Endothelial cell (in vitro differentiated cells): ENCODE results near the gene ABLIM1. TPM values are rescaled to one million over a fixed set of nuclear protein-coding genes. Genes with fewer than 3 reads are reported as not detected.

Experiments
- DNase-seq: peaks from one replicate; pipeline ENCODE4 v3.0.0; 2021; ENCODE audit warnings: low spot score
- H3K27ac Mint-ChIP-seq: one replicate; pipeline ENCODE4 v1.8.0; 2021; ENCODE audit warnings: mixed read lengths, inconsistent platforms; ENCODE audit not compliant: unreplicated experiment
- H3K27me3 Mint-ChIP-seq: one replicate; pipeline ENCODE4 v1.8.0; 2021; ENCODE audit warnings: mild to moderate bottlenecking, moderate library complexity, mixed read lengths, inconsistent platforms; ENCODE audit not compliant: unreplicated experiment
- H3K36me3 Mint-ChIP-seq: one replicate; pipeline ENCODE4 v1.8.0; 2021; ENCODE audit warnings: mild to moderate bottlenecking, low read depth, mixed read lengths, inconsistent platforms; ENCODE audit not compliant: unreplicated experiment
- H3K4me1 Mint-ChIP-seq: one replicate; pipeline ENCODE4 v1.8.0; 2021; ENCODE audit warnings: mild to moderate bottlenecking, mixed read lengths, inconsistent platforms; ENCODE audit not compliant: unreplicated experiment
- H3K4me3 Mint-ChIP-seq: one replicate; pipeline ENCODE4 v1.8.0; 2021; ENCODE audit warnings: mild to moderate bottlenecking, mixed read lengths, inconsistent platforms; ENCODE audit not compliant: unreplicated experiment
- H3K9me3 Mint-ChIP-seq: one replicate; pipeline ENCODE4 v1.8.0; 2021; ENCODE audit warnings: mixed read lengths, inconsistent platforms; ENCODE audit not compliant: unreplicated experiment
- total RNA-seq: library from RNA; stranded (reverse); fragmentation: NEBNext Ultra II Directional; extraction: Animal tissue kit (Norgen Biotek cat#: 25700); gene quantifications from one replicate; pipeline ENCODE4 v1.2.1, GENCODE V29; 2021; ENCODE audit not compliant: unreplicated experiment
- TF ChIP-seq, protein P1 (sequence below): fragments of 200-600 bp; sonication (generic); IDR thresholded peaks from one replicate; pipeline ENCODE4 v1.5.0; 2021; ENCODE audit warnings: antibody characterized with exemption; ENCODE audit not compliant: unreplicated experiment

ABLIM1 gene
- total RNA-seq, 1 donor from 2014 or later, result 55.9 TPM

DNA sequence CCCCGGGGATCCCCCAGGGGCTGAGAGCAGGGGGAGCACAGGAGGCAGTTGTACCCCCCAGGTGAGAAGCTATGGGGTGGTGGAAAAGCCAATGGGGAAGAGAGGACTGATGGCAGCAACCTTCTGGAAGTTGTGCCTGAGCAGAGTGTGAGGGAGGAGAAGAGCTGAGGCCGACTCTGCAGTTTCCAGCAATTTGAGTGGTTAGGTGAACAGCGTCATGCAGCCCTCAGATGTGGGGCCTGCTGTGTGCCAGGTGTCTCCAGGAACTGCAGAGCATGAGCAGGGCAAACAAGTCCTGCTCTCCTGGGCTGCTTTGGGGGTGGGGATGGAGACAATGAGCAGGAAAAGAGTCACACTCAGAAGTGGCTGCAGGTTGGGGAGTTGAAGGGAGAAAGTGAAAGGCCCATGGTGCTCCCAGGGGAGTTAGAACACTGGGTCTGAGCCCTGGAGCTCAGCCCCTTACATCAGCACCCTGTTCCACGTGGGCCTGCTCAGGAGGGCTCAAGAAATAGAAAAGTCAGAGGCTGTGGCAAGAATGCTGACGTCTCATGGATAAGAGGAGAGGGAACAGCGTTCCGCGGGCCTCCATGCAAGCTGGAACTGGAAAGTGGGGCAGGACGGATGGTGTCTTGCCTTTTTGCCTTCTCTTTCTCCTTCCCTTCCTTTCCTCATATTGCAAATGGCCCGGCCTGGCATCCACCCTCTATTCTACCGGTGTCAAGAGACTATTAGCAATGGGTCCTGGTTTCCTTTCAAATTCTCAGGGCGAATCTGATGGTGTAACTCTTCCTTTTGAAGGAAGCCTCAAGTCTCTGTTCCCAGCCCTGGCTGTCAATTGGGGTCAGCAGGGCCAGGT lies 249.7 kb downstream of the ABLIM1 start:
- TF ChIP-seq, protein P1, sequence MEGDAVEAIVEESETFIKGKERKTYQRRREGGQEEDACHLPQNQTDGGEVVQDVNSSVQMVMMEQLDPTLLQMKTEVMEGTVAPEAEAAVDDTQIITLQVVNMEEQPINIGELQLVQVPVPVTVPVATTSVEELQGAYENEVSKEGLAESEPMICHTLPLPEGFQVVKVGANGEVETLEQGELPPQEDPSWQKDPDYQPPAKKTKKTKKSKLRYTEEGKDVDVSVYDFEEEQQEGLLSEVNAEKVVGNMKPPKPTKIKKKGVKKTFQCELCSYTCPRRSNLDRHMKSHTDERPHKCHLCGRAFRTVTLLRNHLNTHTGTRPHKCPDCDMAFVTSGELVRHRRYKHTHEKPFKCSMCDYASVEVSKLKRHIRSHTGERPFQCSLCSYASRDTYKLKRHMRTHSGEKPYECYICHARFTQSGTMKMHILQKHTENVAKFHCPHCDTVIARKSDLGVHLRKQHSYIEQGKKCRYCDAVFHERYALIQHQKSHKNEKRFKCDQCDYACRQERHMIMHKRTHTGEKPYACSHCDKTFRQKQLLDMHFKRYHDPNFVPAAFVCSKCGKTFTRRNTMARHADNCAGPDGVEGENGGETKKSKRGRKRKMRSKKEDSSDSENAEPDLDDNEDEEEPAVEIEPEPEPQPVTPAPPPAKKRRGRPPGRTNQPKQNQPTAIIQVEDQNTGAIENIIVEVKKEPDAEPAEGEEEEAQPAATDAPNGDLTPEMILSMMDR, result no peak
- Mint-ChIP-seq H3K9me3 (no peaks in the 10 kb centered on the region), H3K27me3 (peaks cover 13% of the 10 kb centered on the region), H3K36me3 (peaks cover 3% of the 10 kb centered on the region), H3K4me1 (peaks cover 21% of the 10 kb centered on the region), H3K4me3 (no peak overlapping the region), H3K27ac (no peak overlapping the region)
- DNase-seq, result no peak

DNA sequence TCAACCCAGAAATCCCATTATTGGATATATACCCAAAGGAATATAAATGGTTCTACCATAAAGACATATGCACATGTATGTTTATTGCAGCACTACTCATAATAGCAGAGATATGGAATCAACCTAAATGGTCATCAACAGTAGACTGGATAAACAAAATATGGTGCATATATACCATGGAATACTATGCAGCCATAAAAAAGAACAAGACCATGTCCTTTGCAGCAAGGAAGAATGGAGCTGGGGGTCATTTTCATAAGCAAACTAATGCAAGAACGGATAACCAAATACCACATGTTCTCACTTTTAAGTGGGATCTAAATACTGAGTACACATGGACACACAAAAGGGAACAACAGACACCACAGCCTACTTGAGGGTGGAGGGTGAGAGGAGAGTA lies 251.6 kb downstream of the ABLIM1 start:
- Mint-ChIP-seq H3K27me3 (peaks cover 15% of the 10 kb centered on the region), H3K4me3 (no peak overlapping the region), H3K27ac (no peak overlapping the region), H3K4me1 (peaks cover 24% of the 10 kb centered on the region), H3K9me3 (no peaks in the 10 kb centered on the region), H3K36me3 (peaks cover 3% of the 10 kb centered on the region)
- TF ChIP-seq, protein P1, result no peak
- DNase-seq, result no peak

DNA sequence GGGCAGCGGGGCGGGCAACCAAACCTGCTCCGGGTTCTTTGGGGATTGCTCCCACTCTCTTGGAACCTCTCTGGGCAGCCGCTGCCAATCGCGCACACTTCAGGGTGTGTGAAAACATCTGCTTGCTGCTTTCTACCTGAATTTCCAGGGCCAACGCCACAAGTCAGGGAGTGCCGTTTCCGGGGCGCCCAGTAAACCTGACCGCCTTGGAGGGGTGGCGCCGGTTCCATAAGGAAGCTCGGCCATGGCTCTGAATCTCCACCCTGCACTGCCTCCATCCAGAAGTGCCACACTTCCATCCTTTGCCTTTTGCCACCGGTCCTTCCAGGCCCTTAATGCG lies 253.1 kb downstream of the ABLIM1 start:
- no peak for DNase-seq
- Mint-ChIP-seq H3K9me3 (no peaks in the 10 kb centered on the region), H3K36me3 (peaks cover 3% of the 10 kb centered on the region), H3K4me1 (peaks cover 24% of the 10 kb centered on the region), H3K4me3 (peak overlapping the region; percentile 48), H3K27ac (no peak overlapping the region), H3K27me3 (peaks cover 15% of the 10 kb centered on the region)
- TF ChIP-seq, protein P1, result no peak

DNA sequence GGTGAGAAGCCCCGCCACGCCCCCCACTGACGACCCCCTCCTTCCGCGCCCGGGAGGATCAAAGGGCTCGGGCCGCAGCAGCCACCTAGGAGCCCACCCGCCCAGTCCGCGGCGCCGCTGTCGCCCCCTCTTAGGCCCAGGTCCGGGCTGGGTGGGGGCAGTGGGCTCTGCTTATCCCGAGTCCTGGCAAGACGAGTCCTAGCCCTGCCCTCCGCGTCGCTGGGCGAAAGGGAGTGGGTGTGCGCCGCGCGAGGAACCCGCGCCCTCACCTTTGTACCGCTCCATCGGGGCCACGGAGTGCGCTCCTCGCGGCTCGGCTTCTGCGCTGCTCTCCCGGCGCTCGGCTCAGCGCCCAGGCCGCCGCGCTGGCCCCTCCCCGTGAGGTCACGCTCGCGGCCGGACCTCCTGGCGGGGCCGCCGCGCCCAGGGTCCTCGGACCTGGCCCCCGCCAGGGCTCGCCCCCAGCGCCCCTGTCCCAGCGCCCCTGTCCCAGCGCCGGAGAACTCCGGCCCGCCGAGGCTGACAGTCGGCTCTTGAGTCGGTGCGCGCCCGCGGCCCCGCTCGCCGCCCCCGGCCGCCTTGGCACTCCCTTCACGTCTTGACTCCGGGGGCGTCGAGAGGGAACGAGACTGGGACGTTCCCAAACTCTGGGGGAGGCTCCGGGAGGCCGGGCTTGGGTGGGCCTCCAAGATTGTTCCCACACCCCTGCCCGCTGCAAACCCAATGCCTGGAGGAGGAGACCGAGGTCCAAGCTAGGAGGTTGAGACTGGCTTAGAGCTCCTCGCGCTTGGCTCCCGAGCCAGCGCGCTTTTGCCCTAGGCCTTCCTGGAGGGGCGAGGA lies 253.7 kb downstream of the ABLIM1 start, which contains the start of gene AFAP1L2:
Gene AFAP1L2 (minus strand): TSS at position 332 of the 840 bp plus-strand sequence. CDS start 47 bp downstream, at position 285.
- H3K4me3 Mint-ChIP-seq, result peak within 1 kb of the TSS; percentile 83
- TF ChIP-seq, protein P1, result no peak
- peaks cover 15% of the 10 kb centered on the region for H3K27me3 Mint-ChIP-seq
- H3K36me3 Mint-ChIP-seq, result peaks cover 3% of the 10 kb centered on the region
- no peak within 1 kb of the TSS for H3K27ac Mint-ChIP-seq
- no peaks in the 10 kb centered on the region for H3K9me3 Mint-ChIP-seq
- DNase-seq, result peak; percentile 16
- peaks cover 27% of the 10 kb centered on the region for H3K4me1 Mint-ChIP-seq
